Inflammatory macrophage treated with lipopolysaccharide for 4 hours (primary cell): ENCODE results near the gene C9orf78.
"Not testable (repeated sequence)": the region's sequence is repeated elsewhere in the genome, so short reads cannot be mapped to it uniquely, and the experiment has no call there.

Source experiments
- DNase-seq: peaks from one replicate; pipeline ENCODE4 v3.0.0-alpha.2; 2020

C9orf78 gene

DNA sequence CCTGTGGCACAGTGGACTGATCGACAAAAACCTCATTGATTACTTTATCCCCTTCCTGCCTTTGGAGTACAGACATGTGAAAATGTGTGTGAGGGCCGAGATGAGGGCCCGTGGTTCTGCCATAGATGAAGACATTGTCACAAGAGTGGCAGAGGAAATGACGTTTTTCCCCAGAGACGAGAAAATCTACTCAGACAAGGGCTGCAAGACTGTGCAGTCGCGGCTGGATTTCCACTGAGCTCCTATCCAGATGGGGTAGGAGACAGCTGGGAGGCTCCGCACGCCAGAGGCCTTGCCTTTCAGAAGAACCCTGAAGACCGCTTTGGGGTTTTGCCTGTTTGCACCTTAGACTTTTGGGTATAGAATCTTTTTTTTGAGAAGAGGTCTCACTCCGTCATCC is 25.7 kb downstream of the C9orf78 start:
- no peak for DNase-seq

DNA sequence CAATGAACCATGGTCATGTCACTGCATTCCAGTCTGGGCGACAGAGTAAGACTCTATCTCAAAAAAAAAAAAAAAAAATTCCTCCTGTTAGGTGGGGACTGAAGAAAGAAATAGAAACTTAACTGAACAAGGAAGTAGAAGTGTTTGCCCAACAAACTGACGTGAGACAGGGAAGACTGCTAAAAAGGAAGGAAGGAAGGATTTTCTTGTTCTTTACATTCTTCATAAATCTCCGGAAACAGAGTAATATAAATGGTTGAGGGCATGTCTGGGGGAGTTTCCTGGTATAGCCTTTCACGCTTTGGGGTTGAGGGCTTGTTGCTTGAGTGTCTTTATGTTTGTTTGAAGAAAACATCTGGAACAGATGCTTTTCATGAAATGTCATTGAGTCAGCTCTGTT is 29.0 kb downstream of the C9orf78 start:
- DNase-seq, result peak; percentile 86

DNA sequence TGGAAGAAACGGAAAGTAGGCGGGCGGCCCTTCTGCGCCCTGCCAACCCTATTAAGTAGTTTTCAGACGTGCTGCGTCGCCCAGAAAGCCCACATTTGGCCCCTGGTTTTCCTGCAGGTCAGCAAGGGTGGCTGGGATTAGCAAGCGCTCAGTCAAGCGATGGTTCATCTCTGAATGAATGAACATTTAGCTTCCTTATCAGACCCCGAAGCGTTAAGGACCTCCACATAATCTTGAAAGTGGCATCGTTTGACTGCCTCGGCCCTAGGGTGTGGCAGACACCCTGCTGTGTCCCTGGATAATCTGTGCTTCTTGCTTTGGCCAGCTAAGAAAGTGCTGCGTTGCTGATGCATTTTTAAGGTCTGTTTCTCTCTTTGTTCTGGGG is 31.4 kb downstream of the C9orf78 start:
- no peak for DNase-seq

DNA sequence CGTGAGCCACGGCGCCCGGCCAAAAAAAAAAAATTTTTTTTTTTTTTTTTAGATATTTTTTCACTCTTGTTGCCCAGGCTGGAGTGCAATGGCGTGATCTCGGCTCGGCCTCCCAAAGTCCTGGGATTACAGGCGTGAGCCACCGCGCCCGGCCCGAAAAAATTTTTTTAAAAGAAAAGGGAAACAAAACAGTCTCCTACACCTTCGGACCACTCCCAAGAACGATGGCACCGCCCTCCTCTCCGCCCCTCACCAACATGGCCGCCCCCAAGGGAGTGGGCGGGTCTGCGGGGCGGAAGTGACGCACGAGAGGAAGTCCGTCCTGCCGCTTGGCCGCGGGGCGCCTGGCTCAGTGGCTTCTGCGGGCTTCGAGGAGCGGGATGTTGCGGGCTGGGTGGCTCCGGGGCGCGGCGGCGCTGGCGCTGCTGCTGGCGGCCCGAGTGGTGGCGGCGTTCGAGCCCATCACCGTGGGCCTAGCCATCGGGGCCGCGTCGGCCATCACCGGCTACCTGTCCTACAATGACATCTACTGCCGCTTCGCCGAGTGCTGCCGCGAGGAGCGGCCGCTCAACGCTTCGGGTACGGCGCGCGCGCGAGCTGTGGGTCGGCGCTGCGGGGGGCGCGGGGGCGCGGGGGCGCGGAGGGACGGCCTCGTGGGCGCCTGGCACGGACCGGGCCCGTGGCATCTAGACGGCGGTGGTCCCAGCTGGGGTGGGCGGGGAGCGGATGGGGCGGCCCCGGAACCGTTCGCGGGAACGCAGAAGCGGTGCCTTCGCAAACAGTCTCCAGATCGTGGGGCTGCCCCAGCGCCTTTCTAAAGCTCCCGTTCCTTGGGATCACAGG is 32.0 kb downstream of the C9orf78 start, which contains the start of gene TOR1B:
Gene TOR1B, plus strand, starts transcription at position 352 of the 843 bp plus-strand sequence. Its CDS starts 29 bp downstream, at position 381.
- peak; percentile 96 for DNase-seq

DNA sequence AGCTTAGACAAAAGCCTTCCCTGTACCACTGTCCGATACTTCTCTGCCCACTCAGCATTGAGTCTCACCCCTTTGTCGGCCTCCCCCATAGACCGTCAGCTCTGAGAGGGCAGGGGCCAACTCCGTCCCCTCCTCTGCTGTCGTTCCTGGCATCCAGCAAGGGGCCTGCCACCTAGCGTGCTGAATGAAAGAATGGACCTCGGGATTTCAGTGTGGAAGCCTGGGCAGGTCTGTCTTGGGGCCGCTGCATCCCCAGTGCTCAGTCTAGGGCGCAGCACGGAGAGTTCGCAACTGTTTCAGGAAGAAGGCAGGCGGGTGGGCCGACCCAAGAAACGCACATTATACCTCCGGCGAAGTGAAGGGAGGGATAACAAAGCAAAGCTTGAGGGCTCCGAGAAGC is 33.6 kb downstream of the C9orf78 start:
- DNase-seq, result no peak

DNA sequence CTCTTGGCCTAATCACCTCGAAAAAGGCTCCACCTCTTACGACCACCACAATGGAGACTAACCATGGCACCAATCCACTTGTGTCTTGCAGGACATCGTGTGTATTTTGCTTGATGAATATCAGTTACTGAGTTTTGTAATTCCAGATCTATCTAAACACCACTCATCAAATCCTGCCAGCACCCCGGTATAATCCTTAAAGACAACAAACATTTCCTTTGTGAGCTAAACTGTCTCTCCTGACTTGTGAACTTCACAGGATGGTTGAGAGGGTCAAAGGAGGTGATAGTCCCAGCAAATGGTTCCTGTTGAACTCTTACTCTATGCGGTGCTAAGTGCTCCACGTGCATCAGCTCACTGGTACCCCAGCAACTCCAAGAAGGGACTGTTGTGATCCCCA is 36.1 kb downstream of the C9orf78 start:
- no peak for DNase-seq

DNA sequence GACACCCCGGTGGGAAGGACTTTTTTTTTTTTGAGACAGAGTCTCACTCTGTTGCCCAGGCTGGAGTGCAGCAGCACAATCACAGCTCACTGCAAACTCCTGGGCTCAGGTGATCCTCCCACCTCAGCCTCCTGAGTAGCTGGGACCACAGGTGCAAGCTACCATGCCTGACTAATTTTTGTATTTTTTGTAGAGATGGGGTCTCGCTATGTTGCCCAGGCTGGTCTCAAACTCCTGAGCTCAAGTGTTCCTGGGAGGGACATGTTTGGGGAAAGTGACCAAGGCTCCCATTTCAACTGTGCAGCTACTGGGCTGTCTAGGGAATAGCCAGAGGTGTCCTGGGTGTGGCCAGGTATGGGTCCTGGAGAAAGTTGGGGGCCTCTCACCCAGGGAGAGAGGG is 39.0 kb downstream of the C9orf78 start:
- not testable (repeated sequence) for DNase-seq

DNA sequence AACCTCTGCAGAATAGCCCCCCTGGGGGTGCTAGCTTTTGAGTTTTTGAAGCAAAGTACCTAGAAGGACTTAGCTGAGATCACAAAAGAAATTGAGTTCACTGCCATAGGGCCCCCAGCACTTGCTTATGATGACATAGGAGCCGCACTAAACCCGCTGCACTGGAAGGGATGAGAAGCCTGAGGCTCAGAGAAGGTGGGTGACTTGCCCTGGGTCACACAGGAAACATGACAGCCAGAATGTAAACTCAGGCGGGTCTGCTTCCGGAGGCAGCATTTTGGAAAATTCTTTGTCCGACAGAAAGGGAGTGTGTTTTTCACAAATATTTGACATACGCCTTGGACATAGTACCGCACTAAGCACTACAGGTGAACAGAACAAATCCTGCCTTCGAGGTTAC is 40.5 kb downstream of the C9orf78 start:
- DNase-seq, result no peak

DNA sequence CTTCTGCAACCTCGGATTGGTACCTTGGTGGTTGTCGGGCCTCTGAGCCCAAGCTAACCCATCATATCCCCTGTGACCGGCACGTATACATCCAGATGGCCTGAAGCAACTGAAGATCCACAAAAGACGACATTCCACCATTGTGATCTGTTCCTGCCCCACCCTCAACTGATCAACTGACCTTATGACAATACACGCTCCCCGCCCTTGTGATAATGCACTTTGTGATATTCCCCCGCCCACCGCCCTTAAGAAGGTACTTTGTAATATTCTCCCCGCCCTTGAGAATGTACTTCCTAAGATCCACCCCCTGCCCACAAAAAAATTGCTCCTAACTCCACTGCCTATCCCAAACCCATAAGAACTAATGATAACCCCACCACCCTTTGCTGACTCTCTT is 48.6 kb downstream of the C9orf78 start:
- no peak for DNase-seq

DNA sequence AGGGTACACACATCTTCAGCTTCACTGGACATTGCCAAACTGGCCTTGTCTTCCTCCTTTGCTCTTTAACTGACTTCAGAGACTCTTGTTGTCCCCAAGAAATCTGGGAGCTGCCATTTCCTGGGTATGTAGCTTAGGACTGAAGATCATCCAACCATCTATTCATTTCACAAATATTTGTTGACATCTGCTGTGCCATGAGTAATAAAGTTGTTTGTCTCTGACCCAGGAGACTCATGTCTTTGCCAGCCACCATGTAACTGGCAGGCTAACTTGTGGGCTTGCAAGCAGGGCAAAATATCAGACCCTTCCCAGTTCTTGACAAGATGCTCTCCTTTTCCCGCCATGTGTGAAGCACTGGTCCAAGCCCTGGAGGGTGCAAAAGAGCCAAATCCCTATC is 49.2 kb downstream of the C9orf78 start:
- DNase-seq, result no peak

DNA sequence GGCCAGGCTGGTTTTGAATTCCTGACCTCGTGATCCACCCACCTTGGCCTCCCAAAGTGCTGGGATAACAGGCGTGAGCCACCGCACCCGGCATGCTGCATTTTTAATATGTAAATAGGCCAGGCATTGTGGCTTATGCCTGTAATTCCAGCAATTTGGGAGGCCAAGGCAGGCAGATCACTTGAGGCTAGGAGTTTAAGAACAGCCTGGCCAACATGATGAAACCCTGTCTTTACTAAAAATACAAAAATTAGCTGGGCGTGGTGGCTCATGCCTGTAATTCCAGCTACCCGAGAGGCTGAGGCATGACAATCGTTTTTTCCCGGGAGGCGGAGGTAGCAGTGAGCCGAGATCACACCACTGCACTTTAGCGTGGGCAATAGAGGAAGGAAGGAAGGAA is 50.1 kb downstream of the C9orf78 start:
- DNase-seq, result not testable (repeated sequence)

DNA sequence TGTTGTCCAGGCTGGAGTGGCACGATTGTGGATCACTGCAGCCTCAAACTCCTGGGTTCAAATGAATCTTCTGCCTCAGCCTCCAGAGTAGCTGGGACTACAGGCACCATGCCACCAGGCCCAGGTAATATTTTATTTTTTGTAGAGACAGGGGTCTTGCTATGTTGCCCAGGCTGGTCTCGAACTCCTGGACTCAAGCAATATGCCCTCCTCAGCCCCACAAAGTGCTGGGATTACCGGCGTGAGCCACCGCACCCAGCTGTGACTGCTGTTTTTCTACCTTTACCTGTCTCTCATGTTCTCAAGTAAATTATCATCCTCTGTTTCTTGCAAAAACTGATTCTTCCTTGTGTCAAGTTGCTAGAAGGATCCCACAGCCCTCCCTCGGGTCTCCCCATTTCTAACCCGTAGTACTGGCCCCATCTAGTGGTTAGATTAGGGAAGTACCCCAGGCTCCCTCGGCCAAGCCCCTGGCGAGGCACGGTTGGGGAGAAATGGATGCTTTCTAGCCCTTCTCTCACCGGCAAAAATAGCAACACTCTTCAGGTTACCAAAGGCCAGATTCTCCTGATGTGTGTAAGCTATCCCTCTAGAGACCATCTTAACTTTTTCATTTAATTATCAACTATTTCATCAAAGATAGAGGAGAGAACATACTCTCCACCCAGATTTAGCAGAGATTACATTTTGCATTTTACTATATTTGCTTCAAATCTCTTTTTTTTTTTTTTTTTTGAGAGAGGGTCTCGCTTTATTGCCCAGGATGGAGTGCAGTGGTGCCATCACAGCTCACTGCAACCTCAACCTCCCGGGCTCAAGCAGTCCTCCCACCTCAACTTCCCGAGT is 51.3 kb downstream of the C9orf78 start:
- peak; percentile 76 for DNase-seq

DNA sequence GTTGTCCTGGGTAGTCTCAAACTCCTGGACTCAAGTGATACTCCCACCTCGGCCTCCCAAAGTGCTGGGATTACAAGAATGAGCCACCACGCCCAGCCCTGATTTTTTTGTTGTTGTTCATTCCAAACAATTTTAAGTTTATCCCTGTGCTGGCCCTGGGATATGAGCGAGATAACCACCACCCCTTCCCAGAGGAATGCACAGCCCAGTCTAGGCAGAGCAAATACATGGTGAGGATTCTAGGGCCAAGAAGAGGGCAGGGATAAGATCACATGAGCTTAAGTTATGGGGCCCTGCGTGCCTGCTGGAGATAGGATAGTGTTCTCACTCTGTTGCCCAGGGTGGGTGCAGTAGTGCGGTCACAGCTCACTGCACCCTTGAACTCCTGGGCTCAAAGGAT is 53.1 kb downstream of the C9orf78 start:
- DNase-seq, result no peak

DNA sequence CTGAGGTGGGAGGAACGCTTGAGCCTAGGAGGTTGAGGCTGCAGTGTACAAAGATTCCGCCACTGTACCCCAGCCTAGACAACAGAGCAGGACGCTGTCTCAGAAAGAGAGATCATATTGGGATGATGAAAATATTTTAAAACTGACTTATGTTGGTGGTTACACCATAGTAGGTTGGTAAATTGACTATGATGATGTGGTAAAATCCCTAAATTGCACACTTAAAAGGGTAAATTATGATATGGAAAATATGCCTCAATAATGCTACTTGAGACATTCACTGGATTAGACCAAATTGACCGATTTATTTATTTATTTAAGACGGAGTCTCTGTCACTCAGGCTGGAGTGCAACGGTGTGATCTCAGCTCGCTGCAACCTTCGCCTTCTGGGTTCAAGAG is 53.9 kb downstream of the C9orf78 start:
- DNase-seq, result peak; percentile 88

DNA sequence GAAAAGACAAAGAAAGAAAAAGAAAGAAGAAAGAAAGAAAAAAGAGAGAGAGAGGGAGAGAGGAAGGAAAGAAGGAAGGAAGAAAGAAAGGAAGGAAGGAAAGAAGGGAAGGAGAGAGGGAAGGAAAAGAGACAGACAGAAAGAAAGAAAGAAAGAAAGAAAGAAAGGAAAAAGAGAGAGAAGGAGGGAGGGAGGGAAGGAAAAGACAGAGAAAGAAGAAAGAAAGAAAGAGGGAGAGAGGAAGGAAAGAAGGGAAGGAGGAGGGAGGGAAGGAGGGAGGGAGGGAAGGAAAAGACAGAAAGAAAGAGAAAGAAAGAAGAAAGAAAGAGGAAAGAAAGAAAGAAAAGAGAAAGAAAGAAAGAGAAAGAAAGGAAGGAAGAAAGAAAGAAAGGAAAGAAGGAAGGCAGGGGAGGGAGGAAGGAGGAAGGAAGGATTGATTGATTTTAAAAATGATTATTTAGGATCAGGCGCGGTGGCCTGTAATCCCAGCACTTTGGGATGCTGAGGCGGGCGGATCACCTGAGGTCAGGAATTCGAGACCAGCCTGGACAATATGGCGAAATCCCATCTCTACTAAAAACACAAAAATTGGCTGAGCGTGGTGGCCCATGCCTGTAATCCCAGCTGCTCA is 55.4 kb downstream of the C9orf78 start:
- no peak for DNase-seq

DNA sequence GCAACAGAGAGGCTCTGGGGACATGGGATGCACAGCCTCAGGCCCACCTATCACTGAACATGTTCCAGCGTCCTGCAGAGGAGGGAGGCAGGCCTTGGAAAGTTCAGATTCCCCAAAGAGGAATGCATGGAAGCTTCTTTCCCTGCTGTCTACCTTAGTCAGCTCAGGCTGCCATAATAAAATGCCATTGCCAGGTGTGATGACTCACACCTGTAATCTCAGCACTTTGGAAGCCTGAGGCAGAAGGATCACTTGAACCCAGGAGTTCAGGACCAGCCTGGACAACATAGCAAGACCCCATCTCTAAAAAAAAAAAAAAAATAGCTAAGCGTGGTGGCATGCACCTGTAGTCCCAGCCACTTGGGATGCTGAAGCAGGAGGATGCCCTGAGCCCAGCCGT is 56.6 kb downstream of the C9orf78 start:
- no peak for DNase-seq

DNA sequence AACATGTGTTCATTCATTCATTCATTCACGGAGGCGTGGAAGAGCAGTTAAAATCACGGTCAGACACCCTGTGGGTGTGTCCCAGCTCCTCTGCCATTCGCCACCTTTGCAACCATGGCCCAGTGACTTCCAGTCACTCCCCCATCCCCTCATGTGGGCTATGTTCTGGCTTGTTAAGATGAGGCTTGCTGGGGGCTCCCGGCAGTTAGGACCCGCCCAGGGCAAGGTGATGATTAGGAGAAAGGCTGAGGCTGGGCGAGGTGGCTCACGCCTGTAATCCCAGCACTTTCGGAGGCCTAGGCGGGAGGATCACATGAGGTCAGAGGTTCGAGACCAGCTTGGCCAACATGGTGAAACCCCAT is 57.3 kb downstream of the C9orf78 start:
- DNase-seq, result no peak
